ENCODE data around the gene NHSL1. TPM values are rescaled to one million over a fixed set of nuclear protein-coding genes. Genes with fewer than 3 reads are reported as not detected.

Gene NHSL1
- total and polyA plus RNA-seq, 9 of the 15 experiments (the other 6 are each of a cell fraction or from before 2014, with no cell fraction given): 0.09 to 0.20 TPM; not detected in 7

DNA sequence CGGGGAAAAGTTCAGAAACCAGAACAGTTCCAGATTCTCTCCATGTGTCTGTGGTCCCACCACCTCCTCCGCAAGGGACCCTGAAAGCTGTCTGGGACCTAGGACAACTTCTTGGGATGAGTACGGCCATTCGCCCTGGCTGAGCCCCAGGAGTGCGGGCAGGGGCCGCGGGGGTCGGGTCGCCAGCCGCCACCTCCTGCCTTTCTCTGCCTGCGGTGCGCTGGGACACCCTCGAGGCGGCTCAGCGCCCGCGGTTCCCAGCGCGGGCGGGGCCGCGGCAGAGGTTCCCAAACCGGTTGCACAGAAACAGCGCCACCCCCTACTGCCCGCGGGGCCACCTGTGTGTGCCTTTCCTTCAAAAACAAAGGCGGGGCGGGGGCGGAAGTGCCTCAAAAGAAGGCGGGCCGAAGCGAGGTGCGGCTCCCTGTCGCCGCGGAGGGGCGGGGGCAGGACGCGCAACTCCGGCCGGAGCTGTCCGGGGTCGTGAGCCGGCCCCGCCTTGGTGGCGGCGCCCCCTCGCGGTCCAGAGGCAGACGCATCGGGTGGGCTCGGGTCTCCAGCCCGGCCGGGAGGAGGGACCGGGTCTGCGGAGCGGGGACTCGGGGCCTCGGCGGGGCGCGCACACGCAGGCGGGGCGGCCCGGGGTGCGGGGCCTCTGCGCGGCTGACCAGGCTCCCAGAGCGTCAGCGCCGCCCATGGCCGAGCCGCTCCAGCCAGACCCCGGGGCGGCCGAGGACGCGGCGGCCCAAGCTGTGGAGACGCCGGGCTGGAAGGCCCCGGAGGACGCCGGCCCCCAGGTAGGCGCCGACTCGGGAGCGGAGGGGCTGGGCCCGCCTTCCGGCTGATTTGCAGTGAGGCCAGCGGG is 95.3 kb downstream of the NHSL1 start, which contains the start of gene HEBP2 (continued):
- TF ChIP-seq, protein P1, sequence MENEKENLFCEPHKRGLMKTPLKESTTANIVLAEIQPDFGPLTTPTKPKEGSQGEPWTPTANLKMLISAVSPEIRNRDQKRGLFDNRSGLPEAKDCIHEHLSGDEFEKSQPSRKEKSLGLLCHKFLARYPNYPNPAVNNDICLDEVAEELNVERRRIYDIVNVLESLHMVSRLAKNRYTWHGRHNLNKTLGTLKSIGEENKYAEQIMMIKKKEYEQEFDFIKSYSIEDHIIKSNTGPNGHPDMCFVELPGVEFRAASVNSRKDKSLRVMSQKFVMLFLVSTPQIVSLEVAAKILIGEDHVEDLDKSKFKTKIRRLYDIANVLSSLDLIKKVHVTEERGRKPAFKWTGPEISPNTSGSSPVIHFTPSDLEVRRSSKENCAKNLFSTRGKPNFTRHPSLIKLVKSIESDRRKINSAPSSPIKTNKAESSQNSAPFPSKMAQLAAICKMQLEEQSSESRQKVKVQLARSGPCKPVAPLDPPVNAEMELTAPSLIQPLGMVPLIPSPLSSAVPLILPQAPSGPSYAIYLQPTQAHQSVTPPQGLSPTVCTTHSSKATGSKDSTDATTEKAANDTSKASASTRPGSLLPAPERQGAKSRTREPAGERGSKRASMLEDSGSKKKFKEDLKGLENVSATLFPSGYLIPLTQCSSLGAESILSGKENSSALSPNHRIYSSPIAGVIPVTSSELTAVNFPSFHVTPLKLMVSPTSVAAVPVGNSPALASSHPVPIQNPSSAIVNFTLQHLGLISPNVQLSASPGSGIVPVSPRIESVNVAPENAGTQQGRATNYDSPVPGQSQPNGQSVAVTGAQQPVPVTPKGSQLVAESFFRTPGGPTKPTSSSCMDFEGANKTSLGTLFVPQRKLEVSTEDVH (IDR thresholded peaks at IDR 0.05; ENCODE audit: low read depth, partially characterized antibody): no peak
- no peak for TF ChIP-seq ILK (tag; IDR thresholded peaks at IDR 0.05; ENCODE audit: borderline replicate concordance, low read depth)
- TF ChIP-seq, protein P2, sequence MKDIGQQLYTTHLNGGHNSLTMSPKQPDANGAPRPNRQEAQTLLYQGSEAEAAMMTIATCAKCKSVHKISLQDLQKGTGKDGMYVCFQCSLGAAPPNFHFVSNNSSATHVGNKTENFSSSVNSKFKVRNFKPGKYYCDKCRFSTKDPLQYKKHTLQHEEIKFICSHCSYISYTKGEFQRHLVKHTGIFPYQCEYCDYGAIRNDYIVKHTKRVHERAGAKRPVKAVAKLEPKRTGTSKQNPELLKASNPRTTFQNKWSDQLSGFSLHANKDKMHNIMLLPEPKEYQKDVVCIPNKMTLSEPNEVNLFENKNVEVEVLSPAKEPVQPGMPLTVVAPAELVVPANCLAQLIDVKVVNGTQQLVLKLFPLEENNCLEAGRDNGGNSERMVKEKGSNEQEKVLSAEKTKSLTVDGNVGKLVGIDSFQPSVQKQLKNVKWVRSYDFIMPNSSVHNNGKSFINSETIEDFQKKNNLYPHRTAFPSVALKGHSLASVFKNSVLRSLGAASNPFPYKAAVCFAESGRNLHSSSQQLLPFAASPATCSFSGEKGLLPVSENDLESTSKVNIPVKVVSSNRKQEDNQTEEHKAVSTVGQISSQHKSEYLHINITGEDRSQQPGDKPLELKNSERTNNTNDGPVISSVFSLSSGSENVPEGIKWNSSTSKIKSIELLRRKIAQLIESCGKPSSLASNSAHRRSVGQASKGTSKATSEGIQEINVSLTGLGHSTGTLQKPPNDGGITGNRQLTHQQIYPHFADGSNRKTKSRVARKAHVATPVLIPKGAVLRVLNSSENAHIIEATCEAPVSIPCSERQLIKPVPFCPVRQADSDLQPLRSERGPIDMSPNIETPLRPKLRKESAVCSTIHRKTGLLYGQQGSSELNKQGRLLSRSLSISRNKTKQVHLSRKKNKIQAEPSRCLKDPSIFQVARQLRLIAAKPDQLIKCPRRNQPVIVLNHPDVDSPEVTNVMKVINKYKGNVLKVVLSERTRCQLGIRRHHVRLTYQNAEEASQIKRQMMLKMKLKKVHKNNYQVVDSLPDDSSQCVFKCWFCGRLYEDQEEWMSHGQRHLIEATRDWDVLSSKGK (CRISPR knock-in tag; IDR thresholded peaks at IDR 0.05): no peak
- no peak; the same call in 1 of the 2 replicates for TF ChIP-seq CBX1 (IDR thresholded peaks at IDR 0.05; ENCODE audit: low read depth)
- TF ChIP-seq SLC30A9 (CRISPR knock-in tag; IDR thresholded peaks at IDR 0.05): no peak
- TF ChIP-seq, protein P3, sequence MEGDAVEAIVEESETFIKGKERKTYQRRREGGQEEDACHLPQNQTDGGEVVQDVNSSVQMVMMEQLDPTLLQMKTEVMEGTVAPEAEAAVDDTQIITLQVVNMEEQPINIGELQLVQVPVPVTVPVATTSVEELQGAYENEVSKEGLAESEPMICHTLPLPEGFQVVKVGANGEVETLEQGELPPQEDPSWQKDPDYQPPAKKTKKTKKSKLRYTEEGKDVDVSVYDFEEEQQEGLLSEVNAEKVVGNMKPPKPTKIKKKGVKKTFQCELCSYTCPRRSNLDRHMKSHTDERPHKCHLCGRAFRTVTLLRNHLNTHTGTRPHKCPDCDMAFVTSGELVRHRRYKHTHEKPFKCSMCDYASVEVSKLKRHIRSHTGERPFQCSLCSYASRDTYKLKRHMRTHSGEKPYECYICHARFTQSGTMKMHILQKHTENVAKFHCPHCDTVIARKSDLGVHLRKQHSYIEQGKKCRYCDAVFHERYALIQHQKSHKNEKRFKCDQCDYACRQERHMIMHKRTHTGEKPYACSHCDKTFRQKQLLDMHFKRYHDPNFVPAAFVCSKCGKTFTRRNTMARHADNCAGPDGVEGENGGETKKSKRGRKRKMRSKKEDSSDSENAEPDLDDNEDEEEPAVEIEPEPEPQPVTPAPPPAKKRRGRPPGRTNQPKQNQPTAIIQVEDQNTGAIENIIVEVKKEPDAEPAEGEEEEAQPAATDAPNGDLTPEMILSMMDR (IDR thresholded peaks at IDR 0.05 in 2 of 3, conservative IDR thresholded peaks at IDR 0.05 in 1 of 3; ENCODE audit: insufficient read depth in 2 of 3, low read depth in 1 of 3, low read length in 3 of 3): peak; percentile 51 to 59 (median 53)
- TF ChIP-seq, protein P4, sequence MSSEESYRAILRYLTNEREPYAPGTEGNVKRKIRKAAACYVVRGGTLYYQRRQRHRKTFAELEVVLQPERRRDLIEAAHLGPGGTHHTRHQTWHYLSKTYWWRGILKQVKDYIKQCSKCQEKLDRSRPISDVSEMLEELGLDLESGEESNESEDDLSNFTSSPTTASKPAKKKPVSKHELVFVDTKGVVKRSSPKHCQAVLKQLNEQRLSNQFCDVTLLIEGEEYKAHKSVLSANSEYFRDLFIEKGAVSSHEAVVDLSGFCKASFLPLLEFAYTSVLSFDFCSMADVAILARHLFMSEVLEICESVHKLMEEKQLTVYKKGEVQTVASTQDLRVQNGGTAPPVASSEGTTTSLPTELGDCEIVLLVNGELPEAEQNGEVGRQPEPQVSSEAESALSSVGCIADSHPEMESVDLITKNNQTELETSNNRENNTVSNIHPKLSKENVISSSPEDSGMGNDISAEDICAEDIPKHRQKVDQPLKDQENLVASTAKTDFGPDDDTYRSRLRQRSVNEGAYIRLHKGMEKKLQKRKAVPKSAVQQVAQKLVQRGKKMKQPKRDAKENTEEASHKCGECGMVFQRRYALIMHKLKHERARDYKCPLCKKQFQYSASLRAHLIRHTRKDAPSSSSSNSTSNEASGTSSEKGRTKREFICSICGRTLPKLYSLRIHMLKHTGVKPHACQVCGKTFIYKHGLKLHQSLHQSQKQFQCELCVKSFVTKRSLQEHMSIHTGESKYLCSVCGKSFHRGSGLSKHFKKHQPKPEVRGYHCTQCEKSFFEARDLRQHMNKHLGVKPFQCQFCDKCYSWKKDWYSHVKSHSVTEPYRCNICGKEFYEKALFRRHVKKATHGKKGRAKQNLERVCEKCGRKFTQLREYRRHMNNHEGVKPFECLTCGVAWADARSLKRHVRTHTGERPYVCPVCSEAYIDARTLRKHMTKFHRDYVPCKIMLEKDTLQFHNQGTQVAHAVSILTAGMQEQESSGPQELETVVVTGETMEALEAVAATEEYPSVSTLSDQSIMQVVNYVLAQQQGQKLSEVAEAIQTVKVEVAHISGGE (CRISPR knock-in tag; IDR thresholded peaks at IDR 0.05): peak in 1 of 3 experiments; percentile 82; a peak in 2 of 6 replicates
- peak; percentile 10; the same call in 1 of the 2 replicates for TF ChIP-seq ZNF121 (CRISPR knock-in tag; conservative IDR thresholded peaks at IDR 0.05)
- no peak for TF ChIP-seq ZNF785 (CRISPR knock-in tag; IDR thresholded peaks at IDR 0.05)
- no peak for TF ChIP-seq OTX1 (CRISPR knock-in tag; IDR thresholded peaks at IDR 0.05)
- TF ChIP-seq ZNF134 (CRISPR knock-in tag; conservative IDR thresholded peaks at IDR 0.05): no peak
- no peak for TF ChIP-seq ZNF699 (CRISPR knock-in tag; IDR thresholded peaks at IDR 0.05; ENCODE audit: insufficient replicate concordance)
- TF ChIP-seq HLTF (IDR thresholded peaks at IDR 0.05): no peak
- TF ChIP-seq NUFIP1 (IDR thresholded peaks at IDR 0.05; ENCODE audit: partially characterized antibody): no peak

All from K562 (cell line).